Adrenal gland (tissue), 12 donors: Measurements from ENCODE around the gene RPS27. TPM values are rescaled to one million over a fixed set of nuclear protein-coding genes. Genes with fewer than 3 reads are reported as not detected.
"Not testable (repeated sequence)": the region's sequence is repeated elsewhere in the genome, so short reads cannot be mapped to it uniquely, and the experiment has no call there.

Source experiments
- DNase-seq, 7 donors: peaks; one replicate each; pipeline ENCODE4 v3.0.0-alpha.2; 2019 to 2020
- H3K27ac ChIP-seq, 5 donors: fragments of 200-600 bp; sonication (generic) in 4 of 5; 1 replicate in 3 of 5; 2 replicates in 2 of 5; pipeline versions ENCODE4 v1.5.1 to v1.8.0; 2016 to 2020; ENCODE audit warnings: mild to moderate bottlenecking in 1 of 5
- H3K27me3 ChIP-seq: fragments of 200-600 bp; 2 replicates; pipeline ENCODE4 v1.8.0; 2021
- H3K36me3 ChIP-seq, 2 donors: fragments of 200-600 bp; replicated peaks in 1 of 2; 1 replicate in 1 of 2; 2 replicates in 1 of 2; pipeline versions ENCODE4 v1.5.1 to v1.8.0; 2018 to 2022
- H3K4me1 ChIP-seq, 2 donors: fragments of 200-600 bp; replicated peaks in 1 of 2; 1 replicate in 1 of 2; 2 replicates in 1 of 2; pipeline versions ENCODE4 v1.5.1 to v1.8.0; 2018 to 2021
- H3K4me3 ChIP-seq, 4 donors: fragments of 200-600 bp; sonication (generic) in 3 of 4; one replicate each; pipeline ENCODE4 v1.5.1; 2016 to 2018
- H3K9me3 ChIP-seq, 3 donors: fragments of 200-600 bp; sonication (generic) in 1 of 3; replicated peaks in 1 of 3; 1 replicate in 2 of 3; 2 replicates in 1 of 3; pipeline versions ENCODE4 v1.5.1 to v1.8.0; 2016 to 2021
- POLR2A ChIP-seq, 2 donors: fragments of 450-650 bp; IDR thresholded peaks; one replicate each; pipeline ENCODE4 v1.6.1; 2017; ENCODE audit warnings: antibody characterized with exemption in 2 of 2, mild to moderate bottlenecking in 2 of 2, moderate library complexity in 1 of 2
- WGBS, 4 donors: extraction: QIAGEN DNeasy Blood & Tissue Kit in 2 of 4; methylation state at CpG; one replicate each; pipeline versions ENCODE4 v1.1.5 to v1.1.7; 2013 to 2017; 5-methylcytosine and 5-hydroxymethylcytosine counted together
- intact Hi-C, 2 donors: fragments of 100-400 bp; cut with DNase I; formaldehyde crosslinking; loops; one replicate each; pipeline versions ENCODE4 v1.14.1 to v1.15.0; 2022 to 2023
- microRNA-seq, 3 donors: library from miRNA; unstranded; fragments of <30 nt; microRNA quantifications; one replicate each; pipeline ENCODE4, GENCODE V29; 2017 to 2020
- polyA plus RNA-seq, 3 donors: library from polyadenylated mRNA; stranded (reverse); fragments of 200-250 nt in 2 of 3; fragments of 350-450 nt in 1 of 3; fragmentation: Illumina TruSeq in 1 of 3; extraction: RNeasy Lipid Tissue Mini Kit (QIAGEN cat#74804) in 1 of 3; gene quantifications; one replicate each; pipeline ENCODE4 v1.2.3, GENCODE V29; 2013 to 2014
- small RNA-seq, 2 donors: library from RNA; depleted of rRNA; stranded (forward); fragments of <200 nt; gene quantifications; one replicate each; pipeline ENCODE3, GENCODE V24; 2016
- total RNA-seq, 9 donors: library from RNA; depleted of rRNA in 4 of 9; stranded (reverse); fragments of >200 nt in 4 of 9; fragments of 120-200 nt in 1 of 9; fragmentation: NEBNext Ultra II Directional in 1 of 9; extraction: Animal tissue kit (Norgen Biotek cat#: 25700) in 1 of 9; gene quantifications; one replicate each; pipeline versions ENCODE4 v1.1.0 to v1.2.4, GENCODE V29; 2013 to 2023
- TF ChIP-seq, protein P1 (sequence below), 6 experiments: fragments of 450-650 bp in 4 of 6; fragments of 200-600 bp in 2 of 6; sonication (generic) in 1 of 6; IDR thresholded peaks; 1 replicate in 5 of 6; 2 replicates in 1 of 6; pipeline versions ENCODE4 v1.5.1 to v1.8.0; 2016 to 2021; ENCODE audit warnings: antibody characterized with exemption in 6 of 6, mild to moderate bottlenecking in 2 of 6, moderate library complexity in 1 of 6
- donor health status: healthy with polysubstance abuse.
- donor health status: Bipolar disorder and iron deficiency.
- donor health status: DM: yes; HTN: yes; CAD: no.
- donor health status: DM: no; HTN: no; CAD: no.
- donor health status: DM: no; HTN: no; CAD: no.
- donor health status: DM: yes; HTN: yes; CAD: no.

Gene RPS27
- total and polyA plus RNA-seq, 12 donors: 943 to 6,436 (median 1,761) TPM

DNA sequence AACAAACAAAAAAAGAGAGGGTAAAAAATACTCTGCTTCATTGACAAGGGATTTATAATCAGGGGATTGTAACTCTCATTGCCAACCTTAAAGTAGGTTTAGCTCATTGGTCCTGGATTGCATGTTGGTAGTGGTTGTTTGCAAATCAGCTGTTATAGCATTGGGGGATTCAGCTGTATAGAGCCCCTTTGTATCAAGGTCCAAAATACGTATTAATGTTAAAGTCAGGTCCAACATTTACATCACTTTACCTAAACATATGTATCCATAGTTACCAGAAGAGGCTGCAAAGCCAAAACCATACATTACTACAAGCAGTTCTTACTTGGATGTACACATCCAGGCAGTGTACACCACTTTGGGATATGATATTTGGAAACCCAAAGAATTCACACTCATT, 29.4 kb downstream of the RPS27 start:
- Histone ChIP-seq H3K4me1 (no peaks in the 10 kb centered on the region), H3K4me3 (no peak overlapping the region), H3K36me3 (no peaks in the 10 kb centered on the region), H3K27me3 (no peaks in the 10 kb centered on the region), H3K27ac (no peak overlapping the region), H3K9me3 (no peaks in the 10 kb centered on the region)
- TF ChIP-seq POLR2A (IDR thresholded peaks at IDR 0.05): no peak
- TF ChIP-seq, protein P1, sequence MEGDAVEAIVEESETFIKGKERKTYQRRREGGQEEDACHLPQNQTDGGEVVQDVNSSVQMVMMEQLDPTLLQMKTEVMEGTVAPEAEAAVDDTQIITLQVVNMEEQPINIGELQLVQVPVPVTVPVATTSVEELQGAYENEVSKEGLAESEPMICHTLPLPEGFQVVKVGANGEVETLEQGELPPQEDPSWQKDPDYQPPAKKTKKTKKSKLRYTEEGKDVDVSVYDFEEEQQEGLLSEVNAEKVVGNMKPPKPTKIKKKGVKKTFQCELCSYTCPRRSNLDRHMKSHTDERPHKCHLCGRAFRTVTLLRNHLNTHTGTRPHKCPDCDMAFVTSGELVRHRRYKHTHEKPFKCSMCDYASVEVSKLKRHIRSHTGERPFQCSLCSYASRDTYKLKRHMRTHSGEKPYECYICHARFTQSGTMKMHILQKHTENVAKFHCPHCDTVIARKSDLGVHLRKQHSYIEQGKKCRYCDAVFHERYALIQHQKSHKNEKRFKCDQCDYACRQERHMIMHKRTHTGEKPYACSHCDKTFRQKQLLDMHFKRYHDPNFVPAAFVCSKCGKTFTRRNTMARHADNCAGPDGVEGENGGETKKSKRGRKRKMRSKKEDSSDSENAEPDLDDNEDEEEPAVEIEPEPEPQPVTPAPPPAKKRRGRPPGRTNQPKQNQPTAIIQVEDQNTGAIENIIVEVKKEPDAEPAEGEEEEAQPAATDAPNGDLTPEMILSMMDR (IDR thresholded peaks at IDR 0.05): no peak
- DNase-seq: no peak
- 83 to 94% (median 89%) methylated on average over 1 of the region's 1 CpG for WGBS, 4 donors
- intact Hi-C loops: loop anchor here in 1 of 2 donors (10.0 kb wide), 1 partner anchor 125 kb away; no protein-coding TSS in a partner anchor

DNA sequence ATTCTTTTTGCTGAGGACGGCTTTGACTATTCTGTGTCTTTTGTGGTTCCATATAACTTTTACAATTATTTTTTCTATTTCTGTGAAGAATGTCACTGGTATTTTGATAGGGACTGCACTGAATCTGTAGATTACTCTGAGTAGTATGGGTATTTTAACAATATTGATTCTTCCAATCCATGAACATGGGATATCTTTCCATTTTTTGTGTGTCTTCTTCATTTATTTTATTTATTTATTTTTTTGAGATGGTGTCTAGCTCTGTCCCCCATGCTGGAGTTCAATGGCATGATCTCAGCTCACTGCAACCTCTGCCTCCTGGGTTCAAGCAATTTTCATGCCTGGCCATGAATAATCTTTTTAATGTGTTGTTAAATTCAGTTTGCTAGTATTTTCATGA, 43.1 kb downstream of the RPS27 start:
- intact Hi-C loops, H3K9me3 ChIP-seq: not testable (repeated sequence)
- WGBS, 4 donors: 93 to 100% (median 95%) methylated on average over 1 of the region's 1 CpG

More for the DNA sequence above, 43.1 kb downstream of the RPS27 start:
- not testable (repeated sequence) for H3K27me3 ChIP-seq, DNase-seq, H3K4me1 ChIP-seq, H3K36me3 ChIP-seq, H3K4me3 ChIP-seq, H3K27ac ChIP-seq

Small RNAs within 50 kb of the gene (microRNA-seq; reads per million reads assigned to microRNA genes)
- gene MIR6737: 0 to 2.0 (median 1.3) reads per million in 3 donors

Small RNAs within 50 kb of the gene (small RNA-seq; reads per million reads assigned to genes)
- gene MIR6737 (0.08 to 0.12 reads per million in 2 donors), gene RNU6-179P (0 reads per million in 2 donors)

Other genes with a start within 250 kb of the RPS27 start
- gene SLC27A3, start 215.4 kb upstream of the RPS27 start, total RNA-seq: 10 to 100 TPM in 7 of 9 donors, 1 to 10 TPM in 2; 9.5 to 25.4 (median 14.1) TPM
- gene SLC27A3, start 215.4 kb upstream of the RPS27 start, polyA plus RNA-seq: 10 to 100 TPM; 11.7 to 85.0 (median 62.3) TPM
- 10 to 100 TPM in 7 of 9 donors, 1 to 10 TPM in 2; 6.4 to 43.3 (median 18.0) TPM for gene GATAD2B, start 67.8 kb upstream of the RPS27 start, total RNA-seq
- gene GATAD2B, start 67.8 kb upstream of the RPS27 start, polyA plus RNA-seq: 10 to 100 TPM in 1 of 3 donors, 1 to 10 TPM in 2; 3.0 to 14.2 (median 6.6) TPM
- 10 to 100 TPM in 8 of 9 donors, 1 to 10 TPM in 1; 8.9 to 72.5 (median 34.6) TPM for gene DENND4B, start 44.0 kb upstream of the RPS27 start, total RNA-seq
- 100 to 1,000 TPM in 1 of 3 donors, 10 to 100 TPM in 2; 14.4 to 110 (median 63.7) TPM for gene DENND4B, start 44.0 kb upstream of the RPS27 start, polyA plus RNA-seq
- gene CRTC2, start 32.1 kb upstream of the RPS27 start, total RNA-seq: 10 to 100 TPM in 8 of 9 donors, 1 to 10 TPM in 1; 8.4 to 53.6 (median 31.7) TPM
- gene CRTC2, start 32.1 kb upstream of the RPS27 start, polyA plus RNA-seq: 100 to 1,000 TPM in 1 of 3 donors, 10 to 100 TPM in 2; 27.1 to 138 (median 75.0) TPM
- gene SLC39A1, start 27.2 kb upstream of the RPS27 start, total RNA-seq: 100 to 1,000 TPM in 8 of 9 donors, 10 to 100 TPM in 1; 96.5 to 173 (median 115) TPM
- gene SLC39A1, start 27.2 kb upstream of the RPS27 start, polyA plus RNA-seq: 10 to 100 TPM; 29.1 to 85.1 (median 63.9) TPM
- gene CREB3L4, start 22.9 kb upstream of the RPS27 start, total RNA-seq: 10 to 100 TPM in 8 of 9 donors, 1 to 10 TPM in 1; 5.1 to 16.7 (median 15.1) TPM
- 10 to 100 TPM in 2 of 3 donors, 1 to 10 TPM in 1; 6.3 to 21.8 (median 19.0) TPM for gene CREB3L4, start 22.9 kb upstream of the RPS27 start, polyA plus RNA-seq
- gene JTB, start 13.1 kb upstream of the RPS27 start, total RNA-seq: 100 to 1,000 TPM; 103 to 327 (median 141) TPM
- 100 to 1,000 TPM in 2 of 3 donors, 10 to 100 TPM in 1; 68.3 to 144 (median 140) TPM for gene JTB, start 13.1 kb upstream of the RPS27 start, polyA plus RNA-seq
- 100 to 1,000 TPM in 4 of 9 donors, 10 to 100 TPM in 5; 22.9 to 165 (median 86.7) TPM for gene RAB13, start 4.4 kb upstream of the RPS27 start, total RNA-seq
- gene RAB13, start 4.4 kb upstream of the RPS27 start, polyA plus RNA-seq: 100 to 1,000 TPM; 152 to 328 (median 275) TPM
- gene NUP210L, start 164.3 kb downstream of the RPS27 start, total RNA-seq: under 1 TPM in 4 of 9 donors, not detected in 5; 0.04 to 0.07 (median 0.06) TPM
- under 1 TPM in 1 of 3 donors, not detected in 2; 0.03 TPM for gene NUP210L, start 164.3 kb downstream of the RPS27 start, polyA plus RNA-seq
- 100 to 1,000 TPM; 246 to 357 (median 272) TPM for gene TPM3, start 201.3 kb downstream of the RPS27 start, total RNA-seq
- 100 to 1,000 TPM; 104 to 465 (median 111) TPM for gene TPM3, start 201.3 kb downstream of the RPS27 start, polyA plus RNA-seq
- not detected for gene CFAP141, start 215.6 kb downstream of the RPS27 start, total RNA-seq
- gene CFAP141, start 215.6 kb downstream of the RPS27 start, polyA plus RNA-seq: under 1 TPM in 1 of 3 donors, not detected in 2; 0.51 TPM
- gene UBAP2L, start 230.2 kb downstream of the RPS27 start, total RNA-seq: 100 to 1,000 TPM in 4 of 9 donors, 10 to 100 TPM in 5; 51.0 to 152 (median 78.7) TPM
- 100 to 1,000 TPM in 2 of 3 donors, 10 to 100 TPM in 1; 88.9 to 185 (median 101) TPM for gene UBAP2L, start 230.2 kb downstream of the RPS27 start, polyA plus RNA-seq